Endothelial cell of umbilical vein (primary cell): ENCODE data around the gene PLD4. TPM values are rescaled to one million over a fixed set of nuclear protein-coding genes. Genes with fewer than 3 reads are reported as not detected.

Experiments
- BruUV-seq: library from RNA; stranded (reverse); fragments of 400-500 nt; replicated peaks from 2 replicates; lab custom pipeline; 2021; lab: Mats Ljungman, UMichigan
- CTCF ChIA-PET: fragments of 300-600, 350-600 bp; sonication (Branson Sonifier 250); formaldehyde crosslinking; loops from one replicate; lab custom pipeline; 2021; ENCODE audit warnings: antibody characterized with exemption, inconsistent platforms; lab: Charles Lee
- POLR2A ChIA-PET: fragments of 300-600, 350-600 bp; sonication (Branson Sonifier 250); formaldehyde crosslinking; loops from one replicate; lab custom pipeline; 2021; ENCODE audit warnings: antibody characterized with exemption, inconsistent platforms; lab: Charles Lee
- DNase-seq: peaks from one replicate; pipeline ENCODE4 v3.0.0-alpha.2; 2011; ENCODE audit warnings: low read depth, low spot score
- FAIRE-seq: peaks from 2 replicates; lab custom pipeline; 2011; peaks lifted over from hg19 to GRCh38; lab: Jason Lieb, UNC
- H2AFZ ChIP-seq: 2 replicates; pipeline ENCODE4 v1.6.0; 2012; ENCODE audit warnings: low read depth, low read length, control low read depth, inconsistent platforms
- H3K27ac ChIP-seq: 2 replicates; pipeline ENCODE4 v1.5.1; 2011; ENCODE audit warnings: low read depth, mild to moderate bottlenecking, control low read depth, low read length, moderate library complexity; ENCODE audit not compliant: insufficient read depth
- H3K27me3 ChIP-seq, 2 experiments: 2 replicates each; pipeline versions ENCODE4 v1.6.0 to v1.6.1; 2011; ENCODE audit warnings: low read length in 2 of 2, mixed read lengths in 1 of 2; ENCODE audit not compliant: control insufficient read depth in 2 of 2, insufficient read depth in 2 of 2
- H3K36me3 ChIP-seq, 2 experiments: 2 replicates in 1 of 2; 3 replicates in 1 of 2; pipeline ENCODE4 v1.5.1; 2011; ENCODE audit warnings: low read length in 2 of 2, mild to moderate bottlenecking in 1 of 2, moderate library complexity in 1 of 2; ENCODE audit not compliant: control insufficient read depth in 2 of 2, insufficient read depth in 2 of 2; ENCODE audit errors: extremely low read depth in 1 of 2
- H3K4me1 ChIP-seq: 3 replicates; pipeline ENCODE4 v1.5.1; 2011; ENCODE audit warnings: mild to moderate bottlenecking, low read length; ENCODE audit not compliant: control insufficient read depth, insufficient read depth; ENCODE audit errors: extremely low read depth
- H3K4me2 ChIP-seq: 2 replicates; pipeline ENCODE4 v1.6.1; 2011; ENCODE audit warnings: low read length, control low read depth, mixed read lengths; ENCODE audit not compliant: insufficient read depth
- H3K4me3 ChIP-seq, 3 experiments: fragments of 200-600 bp in 1 of 3; sonication (generic), shearing (Covaris generic) in 1 of 3; replicated peaks in 1 of 3; 2 replicates each; pipeline ENCODE4 v1.5.1; 2011 to 2016; ENCODE audit warnings: control low read depth in 3 of 3, low read length in 3 of 3, mild to moderate bottlenecking in 2 of 3, inconsistent platforms in 1 of 3, low read depth in 1 of 3, moderate library complexity in 1 of 3; ENCODE audit not compliant: insufficient read depth in 1 of 3
- H3K79me2 ChIP-seq: 2 replicates; pipeline ENCODE4 v1.6.0; 2012; ENCODE audit warnings: low read length, inconsistent platforms; ENCODE audit not compliant: control insufficient read depth, insufficient read depth
- H3K9ac ChIP-seq: replicated peaks from 2 replicates; pipeline ENCODE3; 2011; ENCODE audit warnings: low read length, control low read depth; ENCODE audit not compliant: insufficient read depth; ENCODE audit errors: extremely low read depth
- H3K9me1 ChIP-seq: replicated peaks from 3 replicates; pipeline ENCODE4 v1.6.0; 2011; ENCODE audit warnings: mild to moderate bottlenecking, low read length; ENCODE audit not compliant: control insufficient read depth, insufficient read depth; ENCODE audit errors: extremely low read depth
- H3K9me3 ChIP-seq: replicated peaks from 2 replicates; pipeline ENCODE4 v1.5.1; 2012; ENCODE audit warnings: low read length, inconsistent platforms; ENCODE audit not compliant: control insufficient read depth, insufficient read depth
- H4K20me1 ChIP-seq: replicated peaks from 2 replicates; pipeline ENCODE3; 2011; ENCODE audit warnings: mild to moderate bottlenecking, low read length; ENCODE audit not compliant: control insufficient read depth, insufficient read depth; ENCODE audit errors: extremely low read depth
- CTCF ChIP-seq, 2 donors: IDR thresholded peaks; 1 replicate in 1 of 2; 2 replicates in 1 of 2; pipeline ENCODE4 v1.5.1; 2011; ENCODE audit warnings: low read length in 2 of 2, mild to moderate bottlenecking in 2 of 2, moderate library complexity in 2 of 2, control low read depth in 1 of 2, inconsistent platforms in 1 of 2, low read depth in 1 of 2; ENCODE audit not compliant: insufficient read depth in 1 of 2; ENCODE audit errors: extremely low read depth in 1 of 2
- EZH2 ChIP-seq: IDR thresholded peaks from 2 replicates; pipeline ENCODE4 v1.6.1; 2012; ENCODE audit warnings: borderline replicate concordance, low read depth, mild to moderate bottlenecking, moderate library complexity, low read length, inconsistent platforms; ENCODE audit not compliant: severe bottlenecking
- FOS ChIP-seq: IDR thresholded peaks from 2 replicates; pipeline ENCODE4 v1.6.1; 2011; ENCODE audit warnings: mild to moderate bottlenecking, low read length, moderate library complexity, borderline replicate concordance; ENCODE audit not compliant: insufficient read depth
- GATA2 ChIP-seq: IDR thresholded peaks from 2 replicates; pipeline ENCODE4 v1.7.0; 2011; ENCODE audit warnings: low read depth, mild to moderate bottlenecking, moderate library complexity, mixed read lengths, low read length; ENCODE audit not compliant: insufficient read length, insufficient read depth
- JUN ChIP-seq: IDR thresholded peaks from 2 replicates; pipeline ENCODE4 v1.6.1; 2011; ENCODE audit warnings: borderline replicate concordance, low read depth; ENCODE audit not compliant: insufficient read length, insufficient read depth
- MAX ChIP-seq: IDR thresholded peaks from 2 replicates; pipeline ENCODE4 v1.6.1; 2011; ENCODE audit not compliant: insufficient read depth, insufficient read length
- MYC ChIP-seq: IDR thresholded peaks from one replicate; pipeline ENCODE4 v1.6.1; 2011; ENCODE audit warnings: mild to moderate bottlenecking, low read depth, low read length
- POLR2A ChIP-seq: IDR thresholded peaks from 2 replicates; pipeline ENCODE4 v1.6.1; 2012; ENCODE audit warnings: low read depth, mild to moderate bottlenecking, control low read depth, low read length
- POLR2AphosphoS5 ChIP-seq: IDR thresholded peaks from 2 replicates; pipeline ENCODE4 v1.6.1; 2012; ENCODE audit warnings: low read depth, mild to moderate bottlenecking, control low read depth, low read length, moderate library complexity; ENCODE audit not compliant: insufficient read depth
- dilution Hi-C: fragments of 300-500 bp; cut with MboI; formaldehyde crosslinking; loops from one replicate; pipeline ENCODE4 v1.15.0; 2019; ENCODE audit warnings: low sequenced_read_pairs; ENCODE audit not compliant: extremely low pct_ligation_motif_present
- intact Hi-C: fragments of 100-400 bp; cut with micrococcal nuclease; formaldehyde crosslinking; loops from one replicate; pipeline ENCODE4 v1.10.0; 2022
- polyA plus RNA-seq, 4 experiments: library from polyadenylated mRNA; depleted of rRNA in 3 of 4; stranded (reverse) in 3 of 4; unstranded in 1 of 4; fragments of >200 nt; gene quantifications; 2 replicates each; pipeline versions ENCODE4 v1.2.1 to v1.2.3, GENCODE V29; 2011 to 2012; ENCODE audit warnings: missing spikeins in 1 of 4
- total RNA-seq: library from RNA; stranded (reverse); gene quantifications from 2 replicates; pipeline ENCODE4 v1.2.3, GENCODE V29; 2021

Gene PLD4
- total and polyA plus RNA-seq, 2 donors (not counting 3 experiments of a cell fraction or from before 2014, with no cell fraction given): 0.01 to 0.11 TPM

- dilution Hi-C loops (no loop called here), intact Hi-C loops (no loop called here)
- H3K4me2 ChIP-seq: no peak overlapping the region
- no peak for FAIRE-seq
- no peaks in the 10 kb centered on the region for H3K4me1 ChIP-seq
- no peak overlapping the region for H3K27ac ChIP-seq
- no peaks in the 10 kb centered on the region for H3K79me2 ChIP-seq
- H3K27me3 ChIP-seq: no peaks in the 10 kb centered on the region
- H3K9me1 ChIP-seq: no peaks in the 10 kb centered on the region
- no peak overlapping the region for H3K4me3 ChIP-seq
- no peak for DNase-seq
- ChIA-PET POLR2A (no interaction called here), CTCF (interaction anchor here (1.1 kb wide), 1 partner anchor 12 kb away, joined by 3 read pairs; no protein-coding TSS in a partner anchor)
- TF ChIP-seq CTCF (IDR thresholded peaks at IDR 0.05; ENCODE audit: extremely low read depth in 1 of 2, insufficient read depth in 1 of 2, low read depth in 1 of 2, low read length in 2 of 2) (no peak), GATA2 (no peak), EZH2 (no peak), JUN (no peak), POLR2AphosphoS5 (no peak), POLR2A (no peak), FOS (no peak), MAX (no peak), MYC (no peak)
- H3K9me3 ChIP-seq: no peaks in the 10 kb centered on the region
- H2AFZ ChIP-seq: no peak overlapping the region
- no TSS peak for BruUV-seq
- H3K36me3 ChIP-seq: peaks cover 3 to 13% of the 10 kb centered on the region in 2 experiments
- H4K20me1 ChIP-seq: no peaks in the 10 kb centered on the region
- H3K9ac ChIP-seq: no peak overlapping the region
Measured at GRCh38 chr14:104888489-104889374, 35.9 kb upstream of the PLD4 start.
